HL-60 (cell line): ENCODE data around the gene ACTN4.

Source experiments
- SPI1 ChIP-seq: IDR thresholded peaks from 2 replicates; pipeline ENCODE4 v1.6.1; 2012; ENCODE audit warnings: low read depth, mild to moderate bottlenecking, borderline replicate concordance
- TF ChIP-seq, protein P1 (sequence below): IDR thresholded peaks from one replicate; pipeline ENCODE4 v1.5.1; 2011; ENCODE audit warnings: low read length, control low read depth, inconsistent platforms; ENCODE audit not compliant: insufficient read depth

DNA sequence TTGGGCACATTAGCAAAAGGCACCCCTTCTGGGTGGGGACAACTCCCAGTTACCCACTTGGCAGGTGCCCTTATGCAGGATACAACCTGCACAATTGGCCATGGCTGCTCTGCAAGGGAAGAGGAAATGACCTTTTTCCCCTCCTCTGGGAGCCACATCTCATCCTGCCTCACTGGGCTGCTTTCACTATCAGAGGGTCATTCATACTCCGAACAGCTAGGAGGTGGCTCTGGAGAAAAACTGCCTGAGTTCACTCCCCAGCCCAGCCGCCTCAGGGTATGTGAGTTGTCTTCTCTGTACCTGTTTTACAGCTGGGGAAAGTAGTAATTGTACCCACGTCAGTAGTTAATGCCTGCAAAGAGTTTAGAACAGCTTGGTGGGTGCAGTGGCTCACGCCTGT is 7.1 kb upstream of the ACTN4 start:
- TF ChIP-seq SPI1: no peak
- TF ChIP-seq, protein P1, sequence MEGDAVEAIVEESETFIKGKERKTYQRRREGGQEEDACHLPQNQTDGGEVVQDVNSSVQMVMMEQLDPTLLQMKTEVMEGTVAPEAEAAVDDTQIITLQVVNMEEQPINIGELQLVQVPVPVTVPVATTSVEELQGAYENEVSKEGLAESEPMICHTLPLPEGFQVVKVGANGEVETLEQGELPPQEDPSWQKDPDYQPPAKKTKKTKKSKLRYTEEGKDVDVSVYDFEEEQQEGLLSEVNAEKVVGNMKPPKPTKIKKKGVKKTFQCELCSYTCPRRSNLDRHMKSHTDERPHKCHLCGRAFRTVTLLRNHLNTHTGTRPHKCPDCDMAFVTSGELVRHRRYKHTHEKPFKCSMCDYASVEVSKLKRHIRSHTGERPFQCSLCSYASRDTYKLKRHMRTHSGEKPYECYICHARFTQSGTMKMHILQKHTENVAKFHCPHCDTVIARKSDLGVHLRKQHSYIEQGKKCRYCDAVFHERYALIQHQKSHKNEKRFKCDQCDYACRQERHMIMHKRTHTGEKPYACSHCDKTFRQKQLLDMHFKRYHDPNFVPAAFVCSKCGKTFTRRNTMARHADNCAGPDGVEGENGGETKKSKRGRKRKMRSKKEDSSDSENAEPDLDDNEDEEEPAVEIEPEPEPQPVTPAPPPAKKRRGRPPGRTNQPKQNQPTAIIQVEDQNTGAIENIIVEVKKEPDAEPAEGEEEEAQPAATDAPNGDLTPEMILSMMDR: no peak
